ENCODE measurements around the gene HSPBP1. TPM values are rescaled to one million over a fixed set of nuclear protein-coding genes. Genes with fewer than 3 reads are reported as not detected.

Gene HSPBP1
- total RNA-seq, 2 donors from 2014 or later, result 20.8 to 56.6 TPM

GRCh38 chr19:55311397-55311796 is 31.5 kb upstream of the HSPBP1 start:
- Mint-ChIP-seq H3K27ac (no peak overlapping the region), H3K9me3 (no peaks in the 10 kb centered on the region), H3K27me3 (no peaks in the 10 kb centered on the region), H3K36me3 (ENCODE audit: low read depth) (no peaks in the 10 kb centered on the region), H3K4me3 (no peak overlapping the region), H3K4me1 (peaks cover 5% of the 10 kb centered on the region)
- no peak for ATAC-seq (replicated peaks)

- Mint-ChIP-seq H3K4me1 (peaks cover 5% of the 10 kb centered on the region), H3K27me3 (no peaks in the 10 kb centered on the region), H3K4me3 (no peak overlapping the region), H3K36me3 (ENCODE audit: low read depth) (no peaks in the 10 kb centered on the region), H3K9me3 (no peaks in the 10 kb centered on the region), H3K27ac (no peak overlapping the region)
- no peak for ATAC-seq (replicated peaks)
Measured at GRCh38 chr19:55310498-55310897, 30.6 kb upstream of the HSPBP1 start.

- ATAC-seq (replicated peaks), result no peak
- H3K4me1 Mint-ChIP-seq, result peaks cover 5% of the 10 kb centered on the region
Measured at GRCh38 chr19:55309448-55309847, 29.5 kb upstream of the HSPBP1 start.

GRCh38 chr19:55308281-55308680 is 28.4 kb upstream of the HSPBP1 start:
- no peak overlapping the region for H3K4me3 Mint-ChIP-seq
- H3K27me3 Mint-ChIP-seq, result no peaks in the 10 kb centered on the region
- no peaks in the 10 kb centered on the region for H3K9me3 Mint-ChIP-seq
- H3K27ac Mint-ChIP-seq, result no peak overlapping the region
- no peak for ATAC-seq (replicated peaks)
- H3K4me1 Mint-ChIP-seq, result peaks cover under 1% of the 10 kb centered on the region
- H3K36me3 Mint-ChIP-seq (ENCODE audit: low read depth), result no peaks in the 10 kb centered on the region

More at GRCh38 chr19:55309448-55309847, 29.5 kb upstream of the HSPBP1 start:
- Mint-ChIP-seq H3K27me3 (no peaks in the 10 kb centered on the region), H3K27ac (no peak overlapping the region), H3K4me3 (no peak overlapping the region), H3K9me3 (no peaks in the 10 kb centered on the region), H3K36me3 (ENCODE audit: low read depth) (no peaks in the 10 kb centered on the region)

GRCh38 chr19:55306712-55307111 is 26.8 kb upstream of the HSPBP1 start:
- Mint-ChIP-seq H3K4me3 (no peak overlapping the region), H3K27me3 (no peaks in the 10 kb centered on the region), H3K9me3 (no peaks in the 10 kb centered on the region), H3K27ac (no peak overlapping the region), H3K4me1 (no peaks in the 10 kb centered on the region), H3K36me3 (ENCODE audit: low read depth) (no peaks in the 10 kb centered on the region)
- ATAC-seq (replicated peaks), result no peak

- H3K27me3 Mint-ChIP-seq, result no peaks in the 10 kb centered on the region
- H3K27ac Mint-ChIP-seq, result no peak overlapping the region
- H3K4me3 Mint-ChIP-seq, result no peak overlapping the region
- H3K4me1 Mint-ChIP-seq, result no peaks in the 10 kb centered on the region
- no peaks in the 10 kb centered on the region for H3K9me3 Mint-ChIP-seq
- no peak for ATAC-seq (replicated peaks)
- no peaks in the 10 kb centered on the region for H3K36me3 Mint-ChIP-seq (ENCODE audit: low read depth)
Measured at GRCh38 chr19:55305983-55306562, 26.2 kb upstream of the HSPBP1 start.

GRCh38 chr19:55305491-55305890 is 25.6 kb upstream of the HSPBP1 start:
- H3K27me3 Mint-ChIP-seq, result no peaks in the 10 kb centered on the region
- no peaks in the 10 kb centered on the region for H3K36me3 Mint-ChIP-seq (ENCODE audit: low read depth)
- H3K4me1 Mint-ChIP-seq, result no peaks in the 10 kb centered on the region
- no peak overlapping the region for H3K4me3 Mint-ChIP-seq
- no peak overlapping the region for H3K27ac Mint-ChIP-seq
- H3K9me3 Mint-ChIP-seq, result no peaks in the 10 kb centered on the region
- ATAC-seq (replicated peaks), result peak; percentile 30

GRCh38 chr19:55304980-55305379 is 25.1 kb upstream of the HSPBP1 start:
- ATAC-seq (replicated peaks), result no peak
- H3K27me3 Mint-ChIP-seq, result no peaks in the 10 kb centered on the region
- H3K36me3 Mint-ChIP-seq (ENCODE audit: low read depth), result no peaks in the 10 kb centered on the region
- no peak overlapping the region for H3K27ac Mint-ChIP-seq
- H3K9me3 Mint-ChIP-seq, result no peaks in the 10 kb centered on the region
- H3K4me1 Mint-ChIP-seq, result no peaks in the 10 kb centered on the region
- no peak overlapping the region for H3K4me3 Mint-ChIP-seq

- H3K36me3 Mint-ChIP-seq (ENCODE audit: low read depth), result no peaks in the 10 kb centered on the region
- no peaks in the 10 kb centered on the region for H3K27me3 Mint-ChIP-seq
- no peak overlapping the region for H3K4me3 Mint-ChIP-seq
- no peak overlapping the region for H3K27ac Mint-ChIP-seq
- H3K4me1 Mint-ChIP-seq, result no peaks in the 10 kb centered on the region
- ATAC-seq (replicated peaks), result no peak
- H3K9me3 Mint-ChIP-seq, result no peaks in the 10 kb centered on the region
Measured at GRCh38 chr19:55304279-55304978, 24.5 kb upstream of the HSPBP1 start.

- Mint-ChIP-seq H3K36me3 (ENCODE audit: low read depth) (no peaks in the 10 kb centered on the region), H3K27ac (no peak overlapping the region), H3K9me3 (no peaks in the 10 kb centered on the region), H3K27me3 (no peaks in the 10 kb centered on the region), H3K4me3 (no peak overlapping the region), H3K4me1 (no peaks in the 10 kb centered on the region)
- no peak for ATAC-seq (replicated peaks)
Measured at GRCh38 chr19:55303477-55303876, 23.6 kb upstream of the HSPBP1 start.

- Mint-ChIP-seq H3K36me3 (ENCODE audit: low read depth) (no peaks in the 10 kb centered on the region), H3K27me3 (no peaks in the 10 kb centered on the region), H3K4me3 (peak overlapping the region; percentile 88), H3K9me3 (no peaks in the 10 kb centered on the region), H3K4me1 (no peaks in the 10 kb centered on the region), H3K27ac (peak overlapping the region; percentile 91)
- ATAC-seq (replicated peaks), result no peak
Measured at GRCh38 chr19:55302318-55302703, 22.4 kb upstream of the HSPBP1 start.

- Mint-ChIP-seq H3K9me3 (no peaks in the 10 kb centered on the region), H3K27me3 (no peaks in the 10 kb centered on the region), H3K27ac (peak overlapping the region; percentile 91), H3K36me3 (ENCODE audit: low read depth) (no peaks in the 10 kb centered on the region), H3K4me3 (peak overlapping the region; percentile 88), H3K4me1 (no peaks in the 10 kb centered on the region)
- ATAC-seq (replicated peaks), result peak; percentile 95
Measured at GRCh38 chr19:55301459-55302317, 21.8 kb upstream of the HSPBP1 start.

- Mint-ChIP-seq H3K4me1 (no peaks in the 10 kb centered on the region), H3K9me3 (no peaks in the 10 kb centered on the region), H3K27me3 (no peaks in the 10 kb centered on the region), H3K27ac (peak overlapping the region; percentile 91), H3K4me3 (peak overlapping the region; percentile 88), H3K36me3 (ENCODE audit: low read depth) (no peaks in the 10 kb centered on the region)
- no peak for ATAC-seq (replicated peaks)
Measured at GRCh38 chr19:55300886-55301458, 21.1 kb upstream of the HSPBP1 start.

GRCh38 chr19:55299991-55300390 is 20.1 kb upstream of the HSPBP1 start:
- H3K9me3 Mint-ChIP-seq, result no peaks in the 10 kb centered on the region
- no peaks in the 10 kb centered on the region for H3K36me3 Mint-ChIP-seq (ENCODE audit: low read depth)
- no peak overlapping the region for H3K27ac Mint-ChIP-seq
- H3K27me3 Mint-ChIP-seq, result no peaks in the 10 kb centered on the region
- no peak overlapping the region for H3K4me3 Mint-ChIP-seq
- no peaks in the 10 kb centered on the region for H3K4me1 Mint-ChIP-seq
- no peak for ATAC-seq (replicated peaks)
